WTC11 (cell line): ENCODE measurements around the gene TMCO2.

ENCODE experiments used
- CREB1 ChIP-seq: sonication (generic); formaldehyde crosslinking; IDR thresholded peaks from 2 replicates; pipeline ENCODE4 v1.8.0; 2023; ENCODE audit warnings: mild to moderate bottlenecking, missing genetic modification reagents
- CTCF ChIP-seq: fragments of 200-600 bp; IDR thresholded peaks from 2 replicates; pipeline ENCODE4 v1.8.0; 2022; ENCODE audit warnings: antibody characterized with exemption
- E2F4 ChIP-seq: sonication (generic); formaldehyde crosslinking; IDR thresholded peaks from 2 replicates; pipeline ENCODE4 v1.8.1; 2022; ENCODE audit warnings: low read depth, mild to moderate bottlenecking, moderate library complexity, missing genetic modification reagents, borderline replicate concordance
- EMX1 ChIP-seq: fragments of 250-450 bp; sonication (Bioruptor Pico); IDR thresholded peaks from 2 replicates; pipeline ENCODE4 v1.8.0; 2021; ENCODE audit warnings: mild to moderate bottlenecking
- ETV6 ChIP-seq: sonication (generic); formaldehyde crosslinking; IDR thresholded peaks from 2 replicates; pipeline ENCODE4 v1.8.1; 2022; ENCODE audit warnings: mild to moderate bottlenecking, missing genetic modification reagents
- FOXK1 ChIP-seq: sonication (generic); formaldehyde crosslinking; IDR thresholded peaks from 2 replicates; pipeline ENCODE4 v1.8.0; 2022; ENCODE audit warnings: mild to moderate bottlenecking, moderate library complexity, missing genetic modification reagents
- FOXP1 ChIP-seq: sonication (generic); formaldehyde crosslinking; IDR thresholded peaks from 2 replicates; pipeline ENCODE4 v1.8.0; 2022; ENCODE audit warnings: missing genetic modification reagents, mild to moderate bottlenecking, moderate library complexity, borderline replicate concordance
- NR1H2 ChIP-seq: sonication (generic); formaldehyde crosslinking; IDR thresholded peaks from 2 replicates; pipeline ENCODE4 v1.9.0; 2021; ENCODE audit warnings: mild to moderate bottlenecking, moderate library complexity, missing genetic modification reagents
- TP53 ChIP-seq: sonication (generic); formaldehyde crosslinking; IDR thresholded peaks from 2 replicates; pipeline ENCODE4 v1.8.1; 2023; ENCODE audit warnings: mild to moderate bottlenecking, missing genetic modification reagents
- ZBTB43 ChIP-seq: sonication (generic); formaldehyde crosslinking; IDR thresholded peaks from 2 replicates; pipeline ENCODE4 v1.8.1; 2023; ENCODE audit warnings: mild to moderate bottlenecking, missing genetic modification reagents
- ZNF138 ChIP-seq: sonication (generic); formaldehyde crosslinking; conservative IDR thresholded peaks from 2 replicates; pipeline ENCODE4 v1.8.1; 2022; ENCODE audit warnings: mild to moderate bottlenecking, moderate library complexity, missing genetic modification reagents
- TF ChIP-seq, protein P1 (sequence below): sonication (generic); formaldehyde crosslinking; IDR thresholded peaks from 2 replicates; pipeline ENCODE4 v1.8.0; 2022; ENCODE audit warnings: mild to moderate bottlenecking, missing genetic modification reagents

DNA sequence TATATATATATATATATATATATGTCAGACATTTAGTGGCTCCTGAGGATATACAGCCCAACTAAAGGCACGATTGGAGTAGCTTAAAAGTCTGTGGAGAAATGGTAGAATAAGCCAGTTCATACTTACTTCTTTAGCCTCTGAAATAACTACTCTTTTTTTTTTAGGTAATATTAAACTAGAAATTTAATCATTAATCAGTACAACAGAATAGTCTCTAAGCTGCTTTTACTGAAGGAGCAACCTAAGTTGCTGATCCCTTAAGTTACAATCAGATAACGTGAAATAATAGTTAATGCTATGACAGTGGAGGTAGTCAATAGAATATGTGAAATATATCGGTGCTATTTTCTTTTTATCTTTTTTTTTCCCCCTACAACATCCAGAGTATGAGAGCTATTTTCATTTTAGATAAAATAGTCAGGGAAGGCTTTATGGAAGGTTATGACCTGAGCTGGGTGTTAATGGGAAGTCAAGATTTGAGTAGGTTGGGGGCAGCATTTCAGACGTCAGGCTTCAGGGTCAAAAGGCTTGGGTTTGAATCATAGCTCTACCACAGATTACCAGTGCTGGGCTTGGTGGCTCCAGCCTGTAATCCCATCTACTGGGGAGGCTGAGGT, 25.9 kb downstream of the TMCO2 start:
- no peak for TF ChIP-seq E2F4 (CRISPR knock-in tag)
- TF ChIP-seq CTCF: no peak
- TF ChIP-seq ZBTB43 (CRISPR knock-in tag): no peak
- no peak for TF ChIP-seq ZNF138 (CRISPR knock-in tag)
- TF ChIP-seq, protein P1, sequence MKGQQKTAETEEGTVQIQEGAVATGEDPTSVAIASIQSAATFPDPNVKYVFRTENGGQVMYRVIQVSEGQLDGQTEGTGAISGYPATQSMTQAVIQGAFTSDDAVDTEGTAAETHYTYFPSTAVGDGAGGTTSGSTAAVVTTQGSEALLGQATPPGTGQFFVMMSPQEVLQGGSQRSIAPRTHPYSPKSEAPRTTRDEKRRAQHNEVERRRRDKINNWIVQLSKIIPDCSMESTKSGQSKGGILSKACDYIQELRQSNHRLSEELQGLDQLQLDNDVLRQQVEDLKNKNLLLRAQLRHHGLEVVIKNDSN: no peak
- no peak for TF ChIP-seq EMX1 (CRISPR knock-in tag)
- no peak for TF ChIP-seq ETV6 (CRISPR knock-in tag)
- no peak for TF ChIP-seq FOXP1 (CRISPR knock-in tag)
- no peak for TF ChIP-seq NR1H2 (CRISPR knock-in tag)
- no peak for TF ChIP-seq TP53 (CRISPR knock-in tag)
- no peak for TF ChIP-seq CREB1 (CRISPR knock-in tag)
- no peak for TF ChIP-seq FOXK1 (CRISPR knock-in tag)
